Thoracic aorta (tissue), 2 donors: ENCODE results near the gene U2AF1L4. TPM values are rescaled to one million over a fixed set of nuclear protein-coding genes. Genes with fewer than 3 reads are reported as not detected.

ENCODE experiments used
- ATAC-seq: fragments of 150-250 bp; one replicate; pipeline ENCODE4 v1.8.0; 2017; ENCODE audit warnings: low read depth; ENCODE audit not compliant: insufficient number of reproducible peaks, low FRiP score
- DNase-seq: peaks from one replicate; pipeline ENCODE4 v3.0.0-alpha.2; 2020; ENCODE audit warnings: low spot score
- H3K27ac ChIP-seq, 2 donors: fragments of 200-600 bp; sonication (generic); 1 replicate in 1 of 2; 2 replicates in 1 of 2; pipeline ENCODE4 v1.5.1; 2016; ENCODE audit warnings: mild to moderate bottlenecking in 2 of 2, moderate library complexity in 2 of 2
- H3K27me3 ChIP-seq: fragments of 200-600 bp; sonication (generic); replicated peaks from 2 replicates; pipeline ENCODE4 v1.6.0; 2016; ENCODE audit warnings: mild to moderate bottlenecking; ENCODE audit not compliant: insufficient read depth
- H3K36me3 ChIP-seq: fragments of 200-600 bp; sonication (generic); one replicate; pipeline ENCODE4 v1.5.1; 2016
- H3K4me1 ChIP-seq, 2 donors: fragments of 200-600 bp; sonication (generic); 1 replicate in 1 of 2; 2 replicates in 1 of 2; pipeline versions ENCODE4 v1.5.1 to v1.6.0; 2016; ENCODE audit warnings: low read depth in 2 of 2, mild to moderate bottlenecking in 1 of 2; ENCODE audit not compliant: control insufficient read depth in 1 of 2
- H3K4me3 ChIP-seq: fragments of 200-600 bp; sonication (generic); 2 replicates; pipeline ENCODE4 v1.5.1; 2016; ENCODE audit warnings: mild to moderate bottlenecking
- H3K9me3 ChIP-seq: fragments of 200-600 bp; sonication (generic); 2 replicates; pipeline ENCODE4 v1.5.1; 2016
- CTCF ChIP-seq: fragments of 200-600 bp; sonication (generic); IDR thresholded peaks from one replicate; pipeline ENCODE4 v1.5.1; 2019; ENCODE audit warnings: antibody characterized with exemption
- total RNA-seq, 2 donors: library from RNA; depleted of rRNA; stranded (reverse); fragments of >200 nt; gene quantifications; one replicate each; pipeline versions ENCODE4 v1.1.0 to v1.2.3, GENCODE V29; 2016

U2AF1L4 gene
- total RNA-seq, 2 donors from 2014 or later = 34.4 to 42.6 TPM

GRCh38 chr19:35757749-35758608 lies 12.8 kb upstream of the U2AF1L4 start, which contains the start of gene PROSER3:
Gene PROSER3, plus strand, starts transcription at chr19:35758176. Its CDS starts 40 bp downstream, at chr19:35758216.
- TF ChIP-seq CTCF = no peak
- Histone ChIP-seq H3K27ac (peak within 1 kb of the TSS; percentile 98 to 99), H3K4me1 (peaks cover 11 to 52% of the 10 kb centered on the region in 2 donors), H3K4me3 (peak within 1 kb of the TSS; percentile 77), H3K9me3 (no peaks in the 10 kb centered on the region), H3K27me3 (no peaks in the 10 kb centered on the region), H3K36me3 (peaks cover 12% of the 10 kb centered on the region)
- ATAC-seq = peak; percentile 92
- DNase-seq = peak; percentile 94

GRCh38 chr19:35757231-35757748 lies 12.1 kb upstream of the U2AF1L4 start:
- no peak for TF ChIP-seq CTCF
- DNase-seq (peak; percentile 76), ATAC-seq (peak; percentile 57)
- H3K9me3 ChIP-seq = no peaks in the 10 kb centered on the region
- peak overlapping the region; percentile 98 to 99 for H3K27ac ChIP-seq
- peaks cover 17% of the 10 kb centered on the region for H3K36me3 ChIP-seq
- H3K27me3 ChIP-seq = no peaks in the 10 kb centered on the region
- H3K4me1 ChIP-seq = peaks cover 11 to 52% of the 10 kb centered on the region in 2 donors
- H3K4me3 ChIP-seq = peak overlapping the region; percentile 77

GRCh38 chr19:35756377-35757230 lies 11.4 kb upstream of the U2AF1L4 start, which contains the start of gene HSPB6:
Gene HSPB6, minus strand, starts transcription at chr19:35757029. Its CDS starts 21 bp downstream, at chr19:35757008.
- Histone ChIP-seq H3K27me3 (no peaks in the 10 kb centered on the region), H3K36me3 (peaks cover 19% of the 10 kb centered on the region), H3K4me3 (peak within 1 kb of the TSS; percentile 77), H3K9me3 (no peaks in the 10 kb centered on the region), H3K4me1 (peaks cover 11 to 52% of the 10 kb centered on the region in 2 donors), H3K27ac (peak within 1 kb of the TSS; percentile 98 to 99)
- DNase-seq (no peak), ATAC-seq (no peak)
- TF ChIP-seq CTCF = no peak

GRCh38 chr19:35755550-35756376 lies 10.5 kb upstream of the U2AF1L4 start:
- DNase-seq = no peak
- H3K27ac ChIP-seq = peak overlapping the region; percentile 98 to 99
- no peak for TF ChIP-seq CTCF
- peaks cover 11 to 48% of the 10 kb centered on the region in 2 donors for H3K4me1 ChIP-seq
- H3K36me3 ChIP-seq = peaks cover 19% of the 10 kb centered on the region
- H3K27me3 ChIP-seq = no peaks in the 10 kb centered on the region
- no peaks in the 10 kb centered on the region for H3K9me3 ChIP-seq
- peak overlapping the region; percentile 77 for H3K4me3 ChIP-seq
- no peak for ATAC-seq
